NCI-H2081 (cell line): ENCODE measurements around the gene NGEF.

Experiments used
- DNase-seq, 2 experiments: peaks; one replicate each; lab custom pipeline; 2025; lab: John Stamatoyannopoulos, UW

Gene NGEF

DNA sequence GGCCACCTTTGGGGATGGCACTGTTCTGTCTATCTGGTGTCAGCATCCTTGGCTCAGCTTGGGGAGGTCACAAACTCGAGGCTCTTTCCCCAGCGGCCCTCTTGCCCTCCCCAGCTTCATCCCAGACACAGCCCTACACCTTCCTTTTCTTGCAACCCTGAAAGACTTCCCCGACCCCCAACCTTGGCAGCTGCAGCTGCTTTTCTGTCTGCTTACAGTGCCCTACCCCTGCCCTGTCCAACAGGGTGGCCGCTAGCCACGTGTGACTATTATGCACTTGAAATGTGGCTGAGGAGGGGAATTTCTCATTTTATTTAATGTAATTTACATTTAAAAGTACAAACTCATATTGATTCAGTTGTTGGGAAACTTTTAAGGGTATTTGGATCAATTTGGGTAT is 41.3 kb downstream of the NGEF start:
- no peak for DNase-seq

DNA sequence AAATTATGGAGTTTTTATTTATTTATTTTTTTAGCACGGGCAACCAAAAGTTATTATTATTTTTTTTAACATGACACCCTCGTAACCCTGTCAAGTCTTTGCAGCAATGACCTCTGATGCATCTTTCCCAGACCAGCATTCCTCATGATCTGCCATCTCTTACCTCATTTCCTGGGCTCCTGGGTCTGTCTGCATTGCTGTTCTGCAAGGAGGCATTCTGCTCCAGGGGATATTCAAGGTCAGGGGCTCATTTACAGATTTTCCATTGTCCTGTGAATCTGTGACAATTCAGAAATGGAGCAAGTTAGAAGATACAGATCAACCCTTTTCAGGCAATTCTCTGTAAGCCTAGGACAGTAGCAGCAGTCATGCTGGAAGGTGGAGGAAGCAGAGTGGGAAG is 43.0 kb downstream of the NGEF start:
- no peak for DNase-seq

DNA sequence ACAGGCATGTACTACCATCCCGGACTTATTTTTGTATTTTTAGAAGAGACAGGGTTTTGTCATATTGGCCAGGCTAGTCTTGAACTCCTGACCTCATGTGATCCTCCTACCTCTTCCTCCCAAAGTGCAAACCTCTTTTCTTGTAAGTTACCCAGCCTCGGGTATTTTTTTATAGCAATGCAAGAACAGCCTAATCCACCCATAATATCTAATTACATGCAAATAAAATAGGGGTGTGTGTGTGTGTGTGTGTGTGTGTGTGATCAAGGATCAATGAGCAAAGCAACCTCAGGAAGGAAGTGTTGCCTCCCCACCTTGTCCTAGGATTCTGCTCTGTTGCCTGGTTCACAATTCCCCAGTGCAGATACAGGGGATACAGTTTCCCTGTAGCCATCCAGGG is 45.6 kb downstream of the NGEF start:
- DNase-seq, result no peak

GRCh38 chr2:232966122-232966521 is 46.9 kb downstream of the NGEF start:
- DNase-seq, result no peak

- DNase-seq, result no peak
These were observed 49.1 kb downstream of the NGEF start for GRCh38 chr2:232963913-232964312.

DNA sequence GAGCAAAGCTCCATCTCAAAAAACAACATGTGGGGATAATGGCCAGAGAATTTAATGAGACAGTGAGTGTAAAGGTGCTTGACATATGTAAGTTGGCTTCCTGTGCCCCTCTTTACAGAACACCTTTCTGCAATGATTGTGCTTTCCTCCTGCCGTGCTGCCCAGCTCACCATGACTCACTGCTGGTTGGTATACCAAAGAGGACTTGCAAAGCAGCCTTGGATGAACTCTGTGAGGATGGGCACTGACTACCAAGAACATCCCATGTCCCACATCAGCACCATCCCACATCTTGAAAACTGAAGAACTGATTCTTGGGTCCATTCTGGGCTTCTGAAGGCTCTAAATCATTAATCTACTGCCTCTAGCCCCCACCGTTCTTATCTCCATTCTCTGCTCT is 52.2 kb downstream of the NGEF start:
- DNase-seq, result no peak

DNA sequence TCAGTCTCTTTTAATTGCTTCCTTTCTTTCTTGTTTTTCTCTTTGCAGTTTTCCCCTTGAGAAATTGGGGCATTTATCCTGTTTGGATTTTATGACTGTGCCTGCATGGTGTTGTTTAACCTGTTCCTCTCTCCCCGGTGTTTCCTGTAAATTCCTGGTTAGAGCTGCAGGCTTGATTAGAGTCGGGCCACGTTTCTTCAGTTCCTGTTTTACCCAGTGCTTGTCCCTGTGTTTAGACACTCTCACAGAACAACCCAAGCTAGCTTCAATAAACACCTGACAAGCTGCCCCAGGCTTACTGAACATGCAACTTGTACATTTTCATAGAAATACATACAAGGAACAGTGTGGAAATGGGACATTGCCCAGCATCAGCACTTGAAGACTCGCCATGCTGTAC is 53.9 kb downstream of the NGEF start:
- no peak for DNase-seq

DNA sequence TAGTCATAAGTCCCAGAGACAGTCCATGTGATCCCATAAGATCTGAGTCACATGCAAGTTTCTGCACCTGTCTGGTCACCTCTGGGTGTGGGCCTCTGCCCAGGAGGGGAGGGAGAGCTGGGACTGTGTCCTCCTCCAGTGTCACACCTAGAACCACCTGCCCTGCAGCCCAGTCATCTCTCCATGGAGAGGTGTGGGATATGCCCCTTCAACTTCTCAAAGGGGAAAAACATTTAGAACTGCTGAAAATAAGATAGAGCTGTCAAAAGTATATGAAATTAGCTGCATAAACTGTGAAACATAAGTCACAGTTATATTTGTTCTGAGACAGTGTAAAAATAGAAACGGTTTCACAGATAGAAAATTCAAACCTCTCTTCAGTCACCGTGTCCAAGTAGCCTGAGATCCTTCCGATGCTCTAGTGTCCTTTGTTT is 55.4 kb downstream of the NGEF start:
- no peak for DNase-seq

DNA sequence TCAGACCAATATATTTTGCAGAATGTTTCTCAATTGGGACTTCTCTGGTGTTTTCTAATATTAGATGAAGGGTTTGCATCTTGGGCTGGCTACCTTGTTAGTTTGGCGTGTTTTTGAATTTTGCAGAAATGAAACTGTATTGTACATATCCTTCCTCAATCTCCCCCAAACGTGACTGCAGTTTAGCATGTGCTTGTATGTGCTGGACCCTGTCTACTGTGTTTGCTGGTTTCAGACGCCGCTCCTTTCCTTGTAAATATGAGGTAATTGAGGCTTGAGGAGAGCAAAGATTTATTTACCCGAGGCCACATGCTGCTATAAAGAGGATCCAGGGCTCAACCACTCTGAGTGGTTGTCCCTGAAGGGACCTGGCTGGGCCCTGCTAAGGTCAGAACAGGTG is 57.2 kb downstream of the NGEF start:
- DNase-seq, result no peak

DNA sequence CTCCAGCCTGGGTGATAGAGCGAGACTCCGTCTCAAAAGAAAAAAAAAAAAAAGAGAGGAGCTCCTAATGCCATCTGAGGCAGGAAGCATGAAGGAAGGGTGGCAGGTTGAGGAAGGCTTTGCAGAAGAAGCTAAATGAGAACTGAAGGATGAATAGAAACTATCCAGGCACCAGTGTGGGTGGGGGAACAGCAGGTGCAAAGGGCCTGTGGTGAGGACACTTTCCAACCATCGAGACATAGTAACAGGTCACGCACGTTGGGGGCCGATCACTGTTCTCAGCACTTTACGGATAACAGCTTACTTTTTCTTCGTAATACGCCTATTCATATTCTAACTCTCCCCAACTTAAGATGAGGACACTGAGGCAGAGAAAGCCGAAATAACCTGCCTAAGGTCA is 58.4 kb downstream of the NGEF start:
- no peak for DNase-seq

DNA sequence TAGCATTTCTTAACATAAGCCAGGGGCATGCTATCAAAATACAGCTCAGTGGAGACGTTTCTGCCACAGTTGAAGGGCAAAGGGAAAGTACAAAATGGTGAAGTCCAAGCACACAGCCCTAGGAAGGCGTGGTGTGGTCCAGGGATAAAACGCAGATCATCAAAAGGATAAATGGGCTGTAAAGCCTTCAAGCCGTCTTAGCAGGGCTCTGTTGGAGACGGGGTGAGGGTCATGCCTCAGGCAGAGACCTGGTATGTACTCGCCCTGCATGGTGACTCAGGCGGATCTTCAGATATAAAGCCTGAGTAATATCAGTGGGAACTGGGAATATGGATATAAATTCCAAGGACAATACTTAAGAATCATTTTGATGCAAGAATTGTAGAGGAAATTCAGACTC is 61.2 kb downstream of the NGEF start:
- DNase-seq, result no peak

GRCh38 chr2:232951181-232951580 is 61.9 kb downstream of the NGEF start:
- no peak for DNase-seq

GRCh38 chr2:232950751-232951150 is 62.3 kb downstream of the NGEF start:
- no peak for DNase-seq

GRCh38 chr2:232949016-232949415 is 64.0 kb downstream of the NGEF start:
- no peak for DNase-seq

- DNase-seq, result no peak
These were observed 70.2 kb downstream of the NGEF start for GRCh38 chr2:232942831-232943230.

- DNase-seq, result no peak
These were observed 71.0 kb downstream of the NGEF start for GRCh38 chr2:232941912-232942594.

DNA sequence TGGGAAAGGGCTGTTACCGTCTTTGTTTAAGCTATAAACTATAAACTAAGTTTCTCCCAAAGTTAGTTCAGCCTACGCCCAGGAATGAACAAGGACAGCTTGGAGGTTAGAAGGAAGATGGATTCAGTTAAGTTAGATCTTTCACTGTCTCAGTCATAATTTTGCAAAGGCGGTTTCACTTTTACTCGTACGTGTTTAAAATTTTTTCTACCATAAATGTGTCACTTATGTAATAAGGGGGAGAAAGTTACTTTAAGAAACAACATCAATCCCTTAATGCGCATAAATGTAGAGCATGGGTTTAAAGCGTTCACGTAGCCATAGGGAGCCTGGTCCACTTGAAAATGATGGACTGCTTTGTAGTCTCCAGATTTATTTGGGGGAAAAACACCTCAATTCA is 71.7 kb downstream of the NGEF start:
- DNase-seq, result no peak

GRCh38 chr2:232940724-232941123 is 72.3 kb downstream of the NGEF start:
- DNase-seq, result no peak

DNA sequence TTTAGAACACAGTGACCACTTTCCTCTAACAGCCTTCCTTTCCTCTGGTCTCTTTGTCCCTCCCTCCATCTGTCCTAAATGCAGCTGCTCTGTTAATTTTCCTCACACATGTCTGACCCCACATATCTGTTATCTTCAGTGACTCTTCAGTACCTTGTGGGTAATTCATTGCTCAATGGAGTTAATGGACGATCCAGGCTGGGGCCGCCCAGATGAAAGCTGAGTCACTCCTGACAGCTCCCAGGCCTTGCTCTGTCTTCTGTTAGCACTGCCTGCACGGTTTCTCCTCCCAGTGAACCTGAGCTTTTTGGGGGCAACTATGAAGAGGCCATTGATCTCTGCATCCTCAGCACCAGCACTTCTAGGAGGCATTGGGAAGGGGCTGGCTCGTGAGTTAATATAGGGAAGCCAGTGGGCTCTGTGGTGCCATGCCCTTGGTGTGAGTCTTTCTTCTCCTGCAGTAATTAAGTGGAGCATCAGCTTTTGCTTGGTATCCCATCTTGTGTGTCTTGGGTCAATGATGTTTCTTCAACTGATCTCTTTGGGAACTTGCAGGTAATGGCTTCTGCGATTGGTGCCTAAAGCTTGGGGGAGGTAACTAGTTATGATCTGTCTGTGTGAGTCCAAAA is 75.7 kb downstream of the NGEF start:
- no peak for DNase-seq

- DNase-seq, result no peak
These were observed 81.4 kb downstream of the NGEF start for GRCh38 chr2:232931636-232932035.

DNA sequence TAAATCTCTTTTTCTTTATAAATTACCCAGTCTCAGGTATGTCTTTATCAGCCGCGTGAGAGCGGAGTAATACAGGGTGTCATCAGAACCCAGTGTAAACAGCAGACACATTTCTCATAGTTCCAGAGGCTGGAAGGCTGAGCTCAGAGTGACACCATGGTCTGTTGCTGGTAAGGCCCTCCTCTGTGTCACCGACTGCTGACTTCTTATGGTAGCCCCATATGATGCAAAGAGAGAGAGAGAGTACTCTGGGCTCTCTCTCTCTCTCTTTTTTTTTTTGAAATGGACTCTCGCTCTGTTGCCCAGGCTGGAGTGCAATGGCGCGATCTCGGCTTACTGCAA is 83.0 kb downstream of the NGEF start:
- DNase-seq, result no peak

DNA sequence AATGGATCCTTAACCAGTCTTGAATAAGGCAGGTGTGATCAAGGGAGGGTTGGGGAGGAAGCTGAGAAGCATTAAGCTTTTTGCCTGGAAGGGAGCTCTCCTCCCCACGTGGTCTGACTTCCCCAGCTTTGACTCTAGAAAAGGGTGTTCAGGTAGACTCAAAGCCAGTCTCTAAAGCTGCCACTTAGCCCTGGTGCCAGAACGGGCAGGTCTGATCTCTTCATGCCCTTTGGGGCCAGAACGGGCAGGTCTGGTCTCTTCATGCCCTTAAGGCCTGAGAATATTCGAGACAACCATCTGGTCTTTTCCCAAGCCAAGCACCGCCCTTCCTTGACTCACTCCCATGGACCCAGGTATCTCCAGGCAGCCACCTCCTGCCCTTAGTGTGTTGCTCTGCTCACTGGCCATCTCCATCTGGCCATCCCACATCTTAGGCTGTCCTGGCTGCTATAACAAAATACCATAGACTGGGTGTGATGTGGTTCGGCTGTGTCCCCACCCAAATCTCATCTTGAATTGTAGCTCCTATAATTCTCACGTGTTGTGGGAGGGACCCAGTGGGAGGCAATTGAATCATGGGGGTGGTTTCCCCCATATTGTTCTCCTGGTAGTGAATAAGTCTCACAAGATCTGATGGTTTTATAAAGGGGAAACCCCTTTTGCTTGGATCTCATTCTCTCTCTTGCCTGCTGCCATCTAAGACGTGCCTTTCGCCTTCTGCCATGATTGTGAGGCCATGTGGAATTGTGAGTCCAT is 83.6 kb downstream of the NGEF start:
- no peak for DNase-seq

GRCh38 chr2:232928551-232929302 is 84.3 kb downstream of the NGEF start:
- DNase-seq, result no peak
